HL-60 (cell line): ENCODE measurements around the gene FOXF1.

Experiments
- CTCF ChIP-seq: IDR thresholded peaks from one replicate; pipeline ENCODE4 v1.5.1; 2011; ENCODE audit warnings: low read length, control low read depth, inconsistent platforms; ENCODE audit not compliant: insufficient read depth
- GABPA ChIP-seq: IDR thresholded peaks from 2 replicates; pipeline ENCODE4 v1.6.1; 2012; ENCODE audit warnings: low read depth
- POLR2AphosphoS5 ChIP-seq: IDR thresholded peaks from 2 replicates; pipeline ENCODE4 v1.6.1; 2012; ENCODE audit warnings: low read depth

GRCh38 chr16:86538196-86538780, 28.0 kb downstream of the FOXF1 start:
- TF ChIP-seq CTCF = no peak
- no peak for TF ChIP-seq POLR2AphosphoS5
- no peak for TF ChIP-seq GABPA
